GM12878 (cell line): ENCODE results near the gene TPI1. TPM values are rescaled to one million over a fixed set of nuclear protein-coding genes. Genes with fewer than 3 reads are reported as not detected.
A peak's percentile ranks its signal among the peaks of the same experiment; 100 is the strongest.

Experiments used
- ASH2L ChIP-seq: fragments of 300-600, 200-600 bp; sonication (generic); IDR thresholded peaks from 2 replicates; pipeline ENCODE4 v1.6.1; 2017; ENCODE audit warnings: low read depth, mild to moderate bottlenecking, borderline replicate concordance
- BHLHE40 ChIP-seq, 2 experiments: fragments of 450-650 bp in 1 of 2; IDR thresholded peaks; 2 replicates each; pipeline ENCODE4 v1.6.1; 2011 to 2017; ENCODE audit warnings: low read depth in 2 of 2, borderline replicate concordance in 1 of 2, improper control_type of control experiment in 1 of 2, low read length in 1 of 2, mild to moderate bottlenecking in 1 of 2
- FOXM1 ChIP-seq: IDR thresholded peaks from 2 replicates; pipeline ENCODE4 v1.6.1; 2012; ENCODE audit warnings: low read depth, mild to moderate bottlenecking, inconsistent platforms, low read length, moderate library complexity
- IKZF1 ChIP-seq: fragments of 450-650 bp; conservative IDR thresholded peaks from 2 replicates; pipeline ENCODE4 v1.6.1; 2017; ENCODE audit warnings: antibody characterized with exemption, mild to moderate bottlenecking
- MEF2A ChIP-seq: IDR thresholded peaks from 2 replicates; pipeline ENCODE4 v1.6.1; 2011; ENCODE audit warnings: low read depth, mild to moderate bottlenecking, low read length, moderate library complexity; ENCODE audit not compliant: insufficient read depth
- MTA2 ChIP-seq: fragments of 450-650 bp; IDR thresholded peaks from 2 replicates; pipeline ENCODE4 v1.6.1; 2016; ENCODE audit warnings: low read depth, mild to moderate bottlenecking, moderate library complexity
- NR2F1 ChIP-seq: fragments of 450-650 bp; conservative IDR thresholded peaks from 2 replicates; pipeline ENCODE4 v1.6.1; 2017; ENCODE audit warnings: mild to moderate bottlenecking
- SIN3A ChIP-seq: IDR thresholded peaks from 2 replicates; pipeline ENCODE4 v1.6.1; 2012; ENCODE audit warnings: low read depth, low read length, improper control_type of control experiment
- SMC3 ChIP-seq: IDR thresholded peaks from 2 replicates; pipeline ENCODE4 v1.6.1; 2011; ENCODE audit warnings: low read length, improper control_type of control experiment, borderline replicate concordance
- SP1 ChIP-seq: IDR thresholded peaks from one replicate; pipeline ENCODE4 v1.6.1; 2011; ENCODE audit warnings: low read depth, low read length
- SRF ChIP-seq, 2 experiments: IDR thresholded peaks; 2 replicates each; pipeline ENCODE4 v1.6.1; 2011; ENCODE audit warnings: low read depth in 2 of 2, low read length in 2 of 2, mild to moderate bottlenecking in 1 of 2, moderate library complexity in 1 of 2
- SUZ12 ChIP-seq: fragments of 200-600 bp; sonication (generic); IDR thresholded peaks from one replicate; pipeline ENCODE4 v1.6.1; 2018; ENCODE audit warnings: antibody characterized with exemption, mild to moderate bottlenecking; ENCODE audit not compliant: unreplicated experiment
- ZBED1 ChIP-seq: IDR thresholded peaks from 2 replicates; pipeline ENCODE4 v1.6.1; 2016; ENCODE audit warnings: borderline replicate concordance
- ZNF207 ChIP-seq: fragments of 450-650 bp; IDR thresholded peaks from 2 replicates; pipeline ENCODE4 v1.6.1; 2014; ENCODE audit warnings: antibody characterized with exemption, mild to moderate bottlenecking, borderline replicate concordance
- ZNF217 ChIP-seq: fragments of 450-650 bp; IDR thresholded peaks from 2 replicates; pipeline ENCODE4 v1.6.1; 2017; ENCODE audit warnings: antibody characterized with exemption, mild to moderate bottlenecking
- polyA plus RNA-seq, 11 experiments: library from polyadenylated mRNA; depleted of rRNA in 4 of 11; unstranded in 6 of 11; stranded (reverse) in 5 of 11; fragments of >200 nt; fragmentation: Nextera tagmentation in 4 of 11; fragmentation: Illumina TruSeq in 1 of 11; extraction: Ambion mirVana in 4 of 11; extraction: Trizol in 1 of 11; gene quantifications; 1 replicate in 1 of 11; 2 replicates in 10 of 11; pipeline versions ENCODE4 v1.2.1 to v1.2.3, GENCODE V29; 2011 to 2016; ENCODE audit warnings: inconsistent platforms in 2 of 11, missing spikeins in 2 of 11, low read depth in 1 of 11
- total RNA-seq, 4 experiments: library from RNA; depleted of rRNA in 3 of 4; stranded (reverse); fragments of >200 nt in 3 of 4; fragmentation: Illumina TruSeq in 1 of 4; extraction: Trizol in 1 of 4; gene quantifications; 2 replicates each; pipeline versions ENCODE4 v1.2.1 to v1.2.3, GENCODE V29; 2013 to 2021

The TPI1 gene
- total and polyA plus RNA-seq, 10 of the 15 experiments (the other 5 are each of a cell fraction or from before 2014, with no cell fraction given): 916 to 7,349 (median 1,677) TPM

DNA sequence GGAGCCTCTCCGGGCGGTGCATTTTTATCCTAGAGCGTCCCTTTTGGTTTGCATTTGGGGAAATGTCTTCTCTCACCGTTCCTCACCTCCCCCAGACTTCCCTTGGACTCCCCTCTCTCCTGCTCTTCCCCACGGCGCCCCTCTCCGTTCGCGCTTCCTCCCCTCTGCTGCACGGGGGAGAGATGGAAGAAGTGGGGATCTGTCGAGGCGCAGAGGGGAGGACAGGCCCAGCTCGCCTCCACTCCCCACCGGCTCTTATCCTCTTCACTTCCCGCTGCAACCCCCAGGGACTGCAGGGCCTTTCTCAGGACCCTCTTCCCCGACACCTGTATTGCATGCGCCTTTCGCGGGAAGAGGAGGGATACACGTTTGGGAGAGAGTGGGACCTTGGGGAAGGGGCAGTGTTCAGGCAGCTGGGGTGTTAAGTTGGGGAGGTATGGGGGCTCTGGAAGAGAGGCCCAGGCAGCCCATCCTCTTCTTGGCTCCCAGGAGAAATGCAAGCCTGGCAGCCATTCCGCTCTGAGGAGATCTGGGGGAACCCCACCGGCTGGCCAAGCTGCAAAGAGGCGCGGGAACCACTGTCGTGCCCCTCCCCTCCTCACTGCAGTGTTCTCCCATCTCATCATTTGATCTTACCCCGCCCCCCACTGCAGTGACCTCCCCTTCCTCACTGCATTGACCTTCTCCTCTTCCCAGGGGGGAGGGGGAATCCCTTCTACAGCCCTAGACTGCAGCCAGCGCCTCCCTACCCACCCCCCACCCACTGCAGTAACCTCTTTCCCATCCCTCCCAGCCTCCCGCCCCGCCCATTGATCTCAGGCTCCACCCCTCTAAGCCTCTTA, 47.8 kb downstream of the TPI1 start (continued):
- TF ChIP-seq SUZ12: no peak
- TF ChIP-seq ZBED1: no peak
- TF ChIP-seq IKZF1: 0 out of 2 replicates have a peak, but pooled peaks have one; percentile 7
- TF ChIP-seq MTA2: no peak
- no peak for TF ChIP-seq ZNF207
- TF ChIP-seq NR2F1: no peak
- no peak for TF ChIP-seq FOXM1
- TF ChIP-seq SIN3A: no peak
- TF ChIP-seq SMC3: no peak
- TF ChIP-seq SP1: peak; percentile 19
- TF ChIP-seq ZNF217: no peak
- TF ChIP-seq BHLHE40 (IDR thresholded peaks at IDR 0.05; ENCODE audit: borderline replicate concordance in 1 of 2, low read depth in 2 of 2, low read length in 1 of 2): no peak
- no peak for TF ChIP-seq MEF2A
- TF ChIP-seq ASH2L: no peak
- no peak for TF ChIP-seq SRF (IDR thresholded peaks at IDR 0.05; ENCODE audit: low read depth in 2 of 2, low read length in 2 of 2)
